GM18951 (cell line): ENCODE measurements around the gene HMGXB3.

Experiments
- POLR2A ChIP-seq: IDR thresholded peaks from 4 replicates; pipeline ENCODE4 v1.6.1; 2011; ENCODE audit warnings: mild to moderate bottlenecking; ENCODE audit not compliant: insufficient read length, insufficient read depth; ENCODE audit errors: extremely low read depth
- in situ Hi-C: fragments of 300-500 bp; cut with MboI; formaldehyde crosslinking; loops from one replicate; pipeline ENCODE4 v1.12.0; 2022; ENCODE audit warnings: low sequenced_read_pairs, mixed read lengths, inconsistent platforms; ENCODE audit not compliant: unreplicated experiment

Gene HMGXB3

DNA sequence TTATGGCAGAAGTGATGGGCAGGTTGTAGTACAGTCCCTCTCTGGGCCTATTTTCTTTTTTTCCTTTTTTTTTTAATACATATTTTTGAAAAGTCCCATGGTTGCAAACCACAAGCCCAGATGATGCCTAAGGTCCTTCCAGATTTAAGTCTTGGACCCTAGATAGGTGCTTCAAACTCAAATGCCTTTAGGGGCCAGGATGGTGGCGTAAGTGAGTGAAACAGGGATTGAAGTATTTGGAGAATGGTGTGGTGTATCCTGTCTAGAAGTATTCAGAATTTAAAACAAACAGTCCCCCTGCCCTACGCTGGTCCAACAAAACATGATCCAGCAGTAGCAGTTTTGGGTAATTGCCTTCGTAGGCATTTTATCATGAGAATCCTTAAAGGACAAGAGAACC is 2.3 kb upstream of the HMGXB3 start:
- in situ Hi-C loops = no loop called here
- TF ChIP-seq POLR2A = no peak

DNA sequence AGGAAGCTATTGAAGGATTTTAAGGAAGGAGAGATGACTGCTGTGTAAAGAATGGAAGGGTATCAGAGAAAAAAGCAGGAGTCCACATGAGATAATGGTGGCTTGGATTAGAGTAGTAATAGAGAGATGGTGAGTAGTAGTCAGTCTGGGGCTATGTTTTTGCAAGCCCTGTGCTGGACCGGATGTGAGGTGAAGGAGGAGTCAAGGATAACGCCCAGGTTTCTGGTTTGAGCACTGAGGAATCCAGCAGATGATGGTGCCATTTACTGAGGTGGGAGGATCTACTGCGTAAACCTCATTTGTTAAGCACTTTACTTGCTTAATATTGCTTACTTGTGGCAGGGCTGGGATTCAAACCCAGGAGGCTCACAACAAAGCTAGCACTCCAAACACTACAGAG is 1.2 kb upstream of the HMGXB3 start:
- in situ Hi-C loops = no loop called here

DNA sequence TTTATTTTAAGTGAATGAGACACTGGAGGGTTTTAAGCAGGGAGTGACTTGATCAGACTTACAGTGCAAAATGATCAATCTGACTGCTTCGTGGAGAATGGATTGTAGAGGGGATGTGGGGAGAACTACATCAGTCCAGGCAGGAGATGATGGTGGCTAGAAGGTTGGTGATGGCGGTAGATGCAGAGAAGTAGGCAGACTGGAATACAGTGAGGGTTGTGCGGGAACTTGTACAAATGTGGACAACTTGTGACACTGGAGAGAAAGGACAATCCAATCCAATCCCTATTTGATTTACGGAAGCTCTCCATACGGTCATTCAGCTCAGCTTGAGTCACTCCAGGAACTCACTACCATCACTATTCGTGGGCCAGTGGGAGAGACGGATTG is 678 bp upstream of the HMGXB3 start:
- TF ChIP-seq POLR2A = no peak
- in situ Hi-C loops = no loop called here

More for the DNA sequence above, 1.2 kb upstream of the HMGXB3 start:
- TF ChIP-seq POLR2A = no peak

DNA sequence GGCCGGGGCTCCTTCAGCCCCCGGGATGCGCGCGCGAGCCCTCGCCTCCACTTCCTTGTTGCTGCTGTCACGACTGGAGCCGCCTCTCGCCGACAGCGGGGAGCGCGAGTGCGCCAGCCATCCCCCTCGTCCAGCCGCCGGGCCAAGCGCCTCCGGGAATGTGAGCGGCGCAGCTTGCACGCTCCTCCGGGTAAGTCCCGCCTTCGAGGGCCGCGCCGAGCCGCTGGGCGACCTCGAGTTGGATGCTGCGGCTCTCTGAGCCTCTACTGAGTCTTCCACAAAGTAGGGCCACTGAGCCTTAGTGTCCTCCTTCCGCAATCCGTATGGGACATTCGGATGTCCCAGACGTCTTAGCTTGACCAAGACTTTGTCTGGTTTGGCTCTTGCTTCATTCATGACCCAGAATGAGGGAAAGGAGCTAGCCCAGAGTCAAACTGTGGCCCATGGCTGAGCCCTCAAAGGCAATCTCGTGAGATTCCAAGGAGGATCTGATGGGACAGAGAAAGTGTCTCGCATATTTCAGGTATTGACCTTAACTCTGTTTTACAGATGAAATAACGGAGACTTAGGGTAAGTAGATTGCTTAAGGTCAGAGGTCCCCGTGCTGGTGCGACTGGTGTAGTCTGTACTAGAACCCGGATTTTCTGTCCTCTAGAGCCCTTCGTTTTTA is 586 bp downstream of the HMGXB3 start:
- in situ Hi-C loops = no loop called here
- no peak for TF ChIP-seq POLR2A

DNA sequence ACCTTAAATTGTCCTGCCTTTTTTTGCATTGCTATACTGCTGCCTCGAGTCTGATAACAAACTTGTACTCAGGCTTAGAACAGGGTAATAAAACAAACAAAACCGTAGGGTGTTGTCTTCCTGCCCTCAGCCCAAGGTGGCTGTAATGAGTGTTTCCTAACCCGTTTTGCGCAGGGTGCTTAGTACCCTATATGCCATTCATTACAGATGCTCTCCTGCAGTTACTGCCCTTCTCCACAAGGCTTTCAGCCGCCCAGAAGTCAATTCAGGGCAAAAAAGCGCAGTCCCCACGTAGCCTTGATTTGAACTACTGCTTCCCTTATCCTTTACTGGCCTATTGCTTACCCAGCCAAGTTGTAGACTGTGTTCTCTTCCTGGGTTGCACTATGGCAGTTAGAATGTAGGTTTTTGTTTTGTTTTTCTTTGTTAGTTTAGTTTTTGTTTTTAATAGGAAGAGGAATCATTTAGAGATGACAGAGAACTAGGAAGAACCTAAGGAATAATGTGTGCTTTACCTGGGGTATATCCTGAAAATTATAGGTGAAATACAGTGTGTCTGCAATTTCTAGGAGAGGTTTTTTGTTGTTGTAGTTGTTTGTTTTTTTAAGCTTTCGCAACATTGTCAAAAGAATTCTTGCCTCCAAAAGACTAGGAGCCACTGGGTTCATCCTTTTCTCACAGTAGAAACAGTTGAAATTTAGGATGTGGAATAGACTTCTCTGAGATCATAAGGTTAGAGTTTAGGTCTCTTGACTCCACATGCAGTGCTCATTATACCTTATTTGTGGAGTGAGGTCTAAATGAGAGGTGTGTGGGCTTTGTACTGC is 1.3 kb downstream of the HMGXB3 start:
- no peak for TF ChIP-seq POLR2A
- in situ Hi-C loops = no loop called here

DNA sequence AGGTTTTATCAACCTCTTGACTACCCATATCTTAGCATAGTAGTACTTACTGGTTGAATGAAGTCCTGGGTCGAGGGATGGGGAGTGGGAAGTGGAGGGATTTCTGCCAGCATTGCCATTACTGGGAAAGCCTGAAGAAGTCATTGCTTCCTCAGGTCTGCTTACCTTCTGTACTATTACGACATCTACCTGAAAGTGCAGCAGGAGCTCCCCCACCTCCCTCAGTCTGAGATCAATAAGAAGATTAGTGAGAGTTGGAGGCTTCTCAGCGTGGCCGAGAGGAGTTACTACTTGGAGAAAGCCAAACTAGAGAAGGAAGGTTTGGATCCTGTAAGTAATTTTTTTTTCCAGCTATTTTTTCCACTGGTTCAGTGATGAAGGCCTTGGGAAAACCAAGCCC is 5.8 kb downstream of the HMGXB3 start:
- no peak for TF ChIP-seq POLR2A
- in situ Hi-C loops = no loop called here

DNA sequence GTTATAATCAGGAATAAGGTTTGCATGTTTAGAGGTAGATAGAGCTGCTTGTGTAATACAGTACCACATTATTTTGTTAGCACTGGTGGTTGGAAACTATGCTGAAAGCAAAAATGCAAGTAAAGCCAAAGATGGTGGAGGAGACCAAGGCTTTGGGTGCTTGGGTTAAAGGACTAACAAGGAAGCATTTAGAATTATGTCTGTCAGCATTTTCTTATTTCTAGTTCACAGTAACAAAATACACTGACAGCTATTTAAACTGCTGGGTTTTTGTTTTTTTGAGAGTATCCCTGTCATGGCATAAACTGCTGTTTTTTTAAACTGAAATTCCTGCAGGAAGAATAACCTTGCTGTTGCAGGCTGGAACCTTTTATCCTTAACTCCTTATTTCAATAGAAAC is 6.5 kb downstream of the HMGXB3 start:
- TF ChIP-seq POLR2A = no peak
- in situ Hi-C loops = no loop called here

DNA sequence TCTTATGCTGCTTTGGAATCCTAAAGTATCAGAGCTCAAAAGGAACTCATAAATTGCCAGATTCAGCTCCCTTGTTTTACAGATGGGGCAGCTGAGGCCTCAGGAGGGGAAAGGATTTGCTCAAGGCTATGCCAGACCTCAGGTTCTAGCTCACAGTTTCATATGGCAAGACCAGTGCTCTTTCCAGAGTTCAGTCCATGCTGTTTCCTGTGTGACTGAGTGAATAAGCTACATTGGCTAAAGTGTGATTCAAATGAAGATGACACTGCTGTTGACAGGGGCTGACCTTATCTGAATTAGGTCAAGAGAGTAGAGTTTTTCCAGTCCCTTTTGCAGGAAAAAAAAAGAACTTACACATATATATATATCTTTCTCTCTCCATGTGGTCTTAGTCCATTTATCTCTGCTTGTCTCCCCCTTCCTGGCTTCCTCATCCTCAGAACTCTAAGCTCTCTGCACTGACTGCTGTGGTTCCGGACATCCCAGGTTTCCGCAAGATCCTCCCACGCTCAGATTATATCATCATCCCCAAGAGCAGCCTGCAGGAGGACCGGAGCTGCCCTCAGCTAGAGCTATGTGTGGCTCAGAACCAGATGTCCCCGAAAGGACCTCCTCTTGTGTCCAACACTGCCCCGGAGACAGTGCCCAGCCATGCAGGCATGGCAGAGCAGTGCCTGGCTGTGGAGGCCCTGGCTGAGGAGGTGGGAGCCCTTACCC is 9.3 kb downstream of the HMGXB3 start:
- in situ Hi-C loops = no loop called here
- no peak for TF ChIP-seq POLR2A

DNA sequence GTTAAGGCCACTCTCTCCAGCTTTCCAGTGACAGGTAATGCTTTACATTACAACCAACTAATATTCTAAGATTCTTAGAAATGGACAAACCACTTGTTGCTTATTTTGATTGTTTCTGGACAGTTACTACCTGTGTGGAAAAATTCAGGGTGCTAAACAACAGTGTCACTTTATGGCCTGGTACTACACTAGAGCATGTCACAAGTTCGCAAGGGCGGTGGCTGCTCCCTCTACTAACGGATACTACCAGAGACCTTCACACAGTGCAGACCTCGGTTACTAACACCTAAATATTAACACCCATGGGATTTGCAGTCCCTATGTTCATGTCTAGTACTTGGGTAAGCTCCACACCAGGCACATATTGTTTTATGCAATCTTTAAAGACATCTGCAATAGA is 13.4 kb downstream of the HMGXB3 start:
- in situ Hi-C loops = no loop called here
- TF ChIP-seq POLR2A = no peak

DNA sequence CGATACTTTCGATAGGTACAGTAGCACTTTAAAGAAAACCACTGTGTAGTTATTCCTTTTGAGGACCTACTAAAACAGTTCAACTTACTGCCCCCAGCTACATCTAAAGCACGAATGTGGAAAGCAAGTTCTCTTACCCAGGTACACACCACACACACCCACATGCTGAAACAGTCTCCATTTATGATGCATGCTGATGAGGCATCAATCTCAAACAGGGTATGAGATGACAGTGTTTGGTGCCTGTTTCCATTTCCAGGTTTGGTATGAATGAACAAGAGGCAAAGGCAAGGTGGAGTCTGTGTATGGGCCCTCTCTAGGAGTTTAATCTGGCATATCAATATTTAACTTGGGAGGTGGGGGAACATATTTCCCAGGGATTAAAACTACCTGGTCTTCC is 13.9 kb downstream of the HMGXB3 start:
- in situ Hi-C loops = no loop called here
- TF ChIP-seq POLR2A = no peak

DNA sequence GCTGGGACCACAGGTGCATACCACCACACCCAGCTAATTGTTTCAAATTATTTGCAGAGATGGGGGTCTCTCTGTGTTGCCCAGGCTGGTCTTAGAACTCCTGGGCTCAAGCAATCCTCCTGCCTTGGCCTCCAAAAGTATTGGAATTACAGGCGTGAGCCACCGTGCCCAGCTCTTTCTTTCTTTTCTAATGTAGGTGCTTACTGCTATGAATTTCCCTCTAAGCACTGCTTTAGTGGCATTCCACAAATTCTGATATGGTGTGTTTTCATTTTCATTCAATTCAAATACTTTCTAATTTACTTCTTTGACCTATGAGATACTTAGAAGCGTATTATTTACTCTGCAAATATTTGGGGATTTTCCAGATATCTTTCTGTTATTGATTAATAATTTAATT is 14.9 kb downstream of the HMGXB3 start:
- TF ChIP-seq POLR2A = no peak
- in situ Hi-C loops = no loop called here

DNA sequence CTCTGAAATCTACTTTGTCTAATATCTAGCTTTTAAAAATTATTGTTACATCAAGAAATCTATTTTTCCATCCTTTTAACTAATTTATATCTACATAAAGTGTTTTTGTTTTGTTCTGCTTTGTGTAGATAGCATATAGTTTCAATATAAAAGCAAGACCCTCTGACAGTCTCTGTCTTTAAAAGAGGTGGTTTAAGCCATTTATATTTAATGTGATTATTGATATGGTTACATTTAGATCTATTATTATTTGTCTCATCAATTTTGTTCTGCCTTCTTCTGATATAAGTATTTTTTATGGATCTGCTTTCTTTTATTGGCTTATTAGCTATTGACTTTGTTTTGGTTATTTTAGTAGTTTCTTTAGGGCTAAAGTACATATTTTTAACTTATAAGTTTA is 16.0 kb downstream of the HMGXB3 start:
- no peak for TF ChIP-seq POLR2A
- in situ Hi-C loops = no loop called here

DNA sequence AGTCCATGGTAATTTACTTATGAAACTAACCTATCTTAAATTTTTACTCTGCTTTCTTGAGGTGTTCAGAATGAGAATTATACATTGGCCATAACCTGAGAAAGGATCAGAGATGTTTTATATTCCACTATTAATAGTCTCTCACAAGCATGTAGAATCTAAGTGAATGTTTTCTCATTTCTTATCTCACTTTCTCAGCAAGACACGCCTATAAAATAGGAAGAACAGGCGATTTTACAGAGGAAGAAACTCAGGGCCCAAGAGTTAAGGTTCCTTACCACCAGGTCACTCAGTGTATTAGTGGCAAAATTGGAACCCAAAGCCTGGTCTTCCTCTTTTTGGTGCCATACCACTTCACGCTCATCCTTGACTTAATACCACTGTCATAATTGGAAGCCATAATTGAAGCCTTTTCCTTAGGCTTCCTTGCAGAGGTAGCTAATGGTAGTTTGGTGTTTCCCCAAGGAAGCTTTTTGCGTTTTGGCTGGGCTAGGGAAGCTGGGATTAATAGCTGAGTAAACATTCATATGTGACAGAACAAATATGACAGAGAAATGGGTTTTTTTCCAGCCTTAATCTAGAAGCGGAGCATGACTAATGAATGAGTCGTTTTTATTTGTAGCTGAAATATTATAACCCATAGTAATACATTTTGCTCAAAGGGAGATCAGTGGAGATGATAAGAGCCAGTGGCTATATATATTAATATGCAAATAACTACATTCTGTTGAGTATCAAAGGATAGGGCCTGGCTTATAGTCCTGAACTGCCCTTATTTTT is 16.9 kb downstream of the HMGXB3 start:
- in situ Hi-C loops = no loop called here
- no peak for TF ChIP-seq POLR2A
